H1 (cell line): ENCODE measurements around the gene TEK. TPM values are rescaled to one million over a fixed set of nuclear protein-coding genes. Genes with fewer than 3 reads are reported as not detected.

Source experiments
- CTCF ChIA-PET: fragments of 300-600 bp; sonication (Branson Sonifier 250); formaldehyde crosslinking; loops from one replicate; lab custom pipeline; 2021; ENCODE audit not compliant: partially characterized antibody; lab: Charles Lee
- POLR2A ChIA-PET: fragments of 300-600 bp; sonication (Branson Sonifier 250); formaldehyde crosslinking; loops from one replicate; lab custom pipeline; 2021; ENCODE audit warnings: inconsistent platforms; ENCODE audit not compliant: partially characterized antibody; lab: Charles Lee
- DNase-seq, 2 experiments: peaks; one replicate each; pipeline versions ENCODE4 v3.0.0 to v3.0.0-alpha.2; 2010 to 2022; ENCODE audit warnings: low spot score in 2 of 2, low read depth in 1 of 2, mixed read lengths in 1 of 2
- FAIRE-seq: peaks from 2 replicates; lab custom pipeline; 2011; peaks lifted over from hg19 to GRCh38; lab: Jason Lieb, UNC
- H2AFZ ChIP-seq: 2 replicates; pipeline ENCODE4 v1.8.1; 2012; ENCODE audit warnings: low read length, inconsistent platforms
- H2AK5ac ChIP-seq: 2 replicates; pipeline ENCODE4 v1.6.1; 2013; ENCODE audit warnings: low read depth, low read length
- H2BK120ac ChIP-seq: replicated peaks from 2 replicates; pipeline ENCODE3; 2013; ENCODE audit warnings: low read depth, low read length, inconsistent platforms
- H2BK12ac ChIP-seq: 2 replicates; pipeline ENCODE4 v1.6.1; 2013; ENCODE audit warnings: low read depth, low read length
- H2BK15ac ChIP-seq: 2 replicates; pipeline ENCODE4 v1.6.1; 2013; ENCODE audit warnings: low read length
- H2BK20ac ChIP-seq: 2 replicates; pipeline ENCODE4 v1.6.1; 2013; ENCODE audit warnings: low read length
- H2BK5ac ChIP-seq: 2 replicates; pipeline ENCODE4 v1.6.1; 2013; ENCODE audit warnings: low read depth, low read length
- H3K14ac ChIP-seq: 2 replicates; pipeline ENCODE4 v1.6.1; 2013; ENCODE audit warnings: inconsistent platforms; ENCODE audit not compliant: insufficient read length
- H3K18ac ChIP-seq: 2 replicates; pipeline ENCODE4 v1.6.1; 2013; ENCODE audit warnings: low read length; ENCODE audit errors: extremely low read depth
- H3K23ac ChIP-seq: 2 replicates; pipeline ENCODE4 v1.6.1; 2013; ENCODE audit warnings: inconsistent platforms; ENCODE audit not compliant: insufficient read length
- H3K23me2 ChIP-seq: 2 replicates; pipeline ENCODE4 v1.6.1; 2013; ENCODE audit warnings: low read depth, low read length
- H3K27ac ChIP-seq: 2 replicates; pipeline ENCODE4 v1.6.1; 2011; ENCODE audit warnings: low read depth, low read length, inconsistent platforms
- H3K27me3 ChIP-seq, 4 experiments: replicated peaks in 1 of 4; 1 replicate in 1 of 4; 2 replicates in 3 of 4; pipeline versions ENCODE4 v1.6.1 to v1.8.1; 2011 to 2013; ENCODE audit warnings: low read length in 3 of 4, mild to moderate bottlenecking in 3 of 4, inconsistent platforms in 2 of 4, mixed read lengths in 2 of 4, moderate library complexity in 1 of 4; ENCODE audit not compliant: control insufficient read depth in 3 of 4, insufficient read depth in 3 of 4; ENCODE audit errors: extremely low read depth in 1 of 4
- H3K36me3 ChIP-seq, 4 experiments: 2 replicates each; pipeline versions ENCODE4 v1.6.1 to v1.8.1; 2011 to 2013; ENCODE audit warnings: mild to moderate bottlenecking in 4 of 4, low read length in 3 of 4, moderate library complexity in 2 of 4, control low read depth in 1 of 4, inconsistent platforms in 1 of 4; ENCODE audit not compliant: insufficient read depth in 4 of 4, control insufficient read depth in 2 of 4
- H3K4ac ChIP-seq: replicated peaks from 2 replicates; pipeline ENCODE3; 2013; ENCODE audit warnings: low read length, low read depth, mixed read lengths, inconsistent platforms; ENCODE audit not compliant: insufficient read length
- H3K4me1 ChIP-seq, 4 experiments: replicated peaks in 1 of 4; 1 replicate in 1 of 4; 2 replicates in 3 of 4; pipeline versions ENCODE4 v1.6.1 to v1.8.1; 2011 to 2013; ENCODE audit warnings: low read length in 3 of 4, inconsistent platforms in 2 of 4, mixed read lengths in 1 of 4; ENCODE audit not compliant: insufficient read depth in 4 of 4, control insufficient read depth in 3 of 4
- H3K4me2 ChIP-seq, 2 experiments: 2 replicates each; pipeline versions ENCODE4 v1.6.1 to v1.8.1; 2011 to 2013; ENCODE audit warnings: low read depth in 2 of 2, low read length in 2 of 2, control low read depth in 1 of 2, inconsistent platforms in 1 of 2, mild to moderate bottlenecking in 1 of 2; ENCODE audit not compliant: insufficient read depth in 1 of 2
- H3K4me3 ChIP-seq, 4 experiments: fragments of 200-600, 300-600 bp in 1 of 4; sonication (generic), shearing (Covaris generic), sonication (Bioruptor Twin) in 1 of 4; 2 replicates each; pipeline versions ENCODE4 v1.5.1 to v1.8.1; 2011 to 2016; ENCODE audit warnings: low read length in 4 of 4, low read depth in 3 of 4, control low read depth in 2 of 4, inconsistent platforms in 2 of 4, mild to moderate bottlenecking in 2 of 4, mixed read lengths in 1 of 4, moderate library complexity in 1 of 4; ENCODE audit not compliant: insufficient read depth in 2 of 4; ENCODE audit errors: extremely low read depth in 1 of 4
- H3K56ac ChIP-seq: replicated peaks from 2 replicates; pipeline ENCODE3; 2013; ENCODE audit warnings: low read depth, mild to moderate bottlenecking, mixed read lengths, low read length, inconsistent platforms; ENCODE audit not compliant: insufficient read length
- H3K79me1 ChIP-seq: 2 replicates; pipeline ENCODE4 v1.6.1; 2013; ENCODE audit warnings: low read depth, low read length, control low read depth
- H3K79me2 ChIP-seq, 2 experiments: 2 replicates each; pipeline versions ENCODE4 v1.6.1 to v1.8.1; 2012 to 2013; ENCODE audit warnings: low read length in 2 of 2, mild to moderate bottlenecking in 2 of 2, inconsistent platforms in 1 of 2; ENCODE audit not compliant: insufficient read depth in 2 of 2, control insufficient read depth in 1 of 2
- H3K9ac ChIP-seq, 4 experiments: replicated peaks in 1 of 4; 1 replicate in 1 of 4; 2 replicates in 3 of 4; pipeline versions ENCODE4 v1.6.1 to v1.8.1; 2011 to 2013; ENCODE audit warnings: low read depth in 3 of 4, low read length in 3 of 4, control low read depth in 2 of 4, mild to moderate bottlenecking in 2 of 4, moderate library complexity in 2 of 4, inconsistent platforms in 1 of 4; ENCODE audit errors: extremely low read depth in 1 of 4
- H3K9me3 ChIP-seq, 2 experiments: 2 replicates each; pipeline versions ENCODE4 v1.6.1 to v1.8.1; 2012 to 2013; ENCODE audit warnings: mild to moderate bottlenecking in 2 of 2, moderate library complexity in 2 of 2, control low read depth in 1 of 2, inconsistent platforms in 1 of 2, low read depth in 1 of 2, low read length in 1 of 2, mixed read lengths in 1 of 2; ENCODE audit not compliant: insufficient read depth in 2 of 2
- H4K20me1 ChIP-seq, 2 experiments: replicated peaks in 1 of 2; 2 replicates each; pipeline versions ENCODE3 to v1.8.1; 2011 to 2013; ENCODE audit warnings: inconsistent platforms in 2 of 2, low read length in 2 of 2, mild to moderate bottlenecking in 1 of 2; ENCODE audit not compliant: insufficient read depth in 2 of 2, control insufficient read depth in 1 of 2
- H4K5ac ChIP-seq: 2 replicates; pipeline ENCODE4 v1.6.1; 2013; ENCODE audit warnings: low read length, low read depth, mixed read lengths, inconsistent platforms; ENCODE audit not compliant: insufficient read length
- H4K8ac ChIP-seq: 2 replicates; pipeline ENCODE4 v1.8.0; 2013; ENCODE audit warnings: mild to moderate bottlenecking, moderate library complexity, low read length, inconsistent platforms; ENCODE audit not compliant: insufficient read depth; ENCODE audit errors: extremely low read depth
- H4K91ac ChIP-seq: replicated peaks from 2 replicates; pipeline ENCODE3; 2013; ENCODE audit warnings: low read length, mixed read lengths, inconsistent platforms; ENCODE audit not compliant: insufficient read length
- CBX8 ChIP-seq: fragments of 300-800, 300-1000 bp; sonication (generic); IDR thresholded peaks from 2 replicates; pipeline ENCODE4 v1.7.1; 2016; ENCODE audit warnings: low read depth, low read length, borderline replicate concordance
- CEBPB ChIP-seq: IDR thresholded peaks from 2 replicates; pipeline ENCODE4 v1.6.1; 2012; ENCODE audit warnings: low read depth, low read length
- CHD2 ChIP-seq: IDR thresholded peaks from 2 replicates; pipeline ENCODE4 v1.6.1; 2012; ENCODE audit warnings: low read length, improper control_type of control experiment
- EGR1 ChIP-seq: IDR thresholded peaks from 2 replicates; pipeline ENCODE4 v1.6.1; 2011; ENCODE audit warnings: low read depth, low read length, borderline replicate concordance
- EP300 ChIP-seq, 2 experiments: IDR thresholded peaks; 1 replicate in 1 of 2; 2 replicates in 1 of 2; pipeline ENCODE4 v1.6.1; 2011 to 2012; ENCODE audit warnings: low read depth in 2 of 2, low read length in 2 of 2, mild to moderate bottlenecking in 2 of 2, borderline replicate concordance in 1 of 2, inconsistent platforms in 1 of 2, moderate library complexity in 1 of 2
- KDM1A ChIP-seq: fragments of 200-600, 300-600 bp; sonication (generic); IDR thresholded peaks from 2 replicates; pipeline ENCODE4 v1.7.1; 2016; ENCODE audit warnings: mild to moderate bottlenecking, low read length, borderline replicate concordance
- PHF8 ChIP-seq: fragments of 200-600 bp; sonication (generic); conservative IDR thresholded peaks from 2 replicates; pipeline ENCODE4 v1.7.1; 2012; ENCODE audit warnings: low read depth, mild to moderate bottlenecking, inconsistent platforms, low read length, moderate library complexity
- RFX5 ChIP-seq: IDR thresholded peaks from 2 replicates; pipeline ENCODE4 v1.6.1; 2011; ENCODE audit warnings: low read depth, low read length, improper control_type of control experiment, borderline replicate concordance
- SRF ChIP-seq: IDR thresholded peaks from 2 replicates; pipeline ENCODE4 v1.6.1; 2011; ENCODE audit warnings: mild to moderate bottlenecking, low read depth, low read length, moderate library complexity
- SUZ12 ChIP-seq: fragments of 200-600 bp; sonication (generic); IDR thresholded peaks from 2 replicates; pipeline ENCODE4 v1.6.1; 2012; ENCODE audit warnings: mild to moderate bottlenecking, inconsistent platforms, low read length, moderate library complexity, mixed read lengths
- TEAD4 ChIP-seq: IDR thresholded peaks from 2 replicates; pipeline ENCODE4 v1.6.1; 2012; ENCODE audit warnings: low read depth, low read length, inconsistent platforms, mixed read lengths
- YY1 ChIP-seq: IDR thresholded peaks from 2 replicates; pipeline ENCODE4 v1.6.1; 2011; ENCODE audit warnings: low read depth, mild to moderate bottlenecking, low read length
- WGBS, 2 experiments: shearing (Covaris generic) in 1 of 2; methylation state at CpG; one replicate each; pipeline versions ENCODE4 v1.1.6 to v1.1.7; 2013 to 2015; ENCODE audit warnings: low lambda C conversion rate in 2 of 2, mixed read lengths in 2 of 2, inconsistent platforms in 1 of 2, low coverage in 1 of 2, missing lambda C conversion rate in 1 of 2; ENCODE audit not compliant: insufficient replicate concordance in 2 of 2, insufficient coverage in 1 of 2, insufficient read length in 1 of 2; ENCODE audit errors: extremely low coverage in 1 of 2, missing lambda C conversion rate in 1 of 2; 5-methylcytosine and 5-hydroxymethylcytosine counted together
- polyA plus RNA-seq, 7 experiments: library from polyadenylated mRNA; depleted of rRNA in 3 of 7; stranded (reverse) in 5 of 7; unstranded in 2 of 7; fragments of >200 nt in 5 of 7; fragments of 200-250 nt in 2 of 7; gene quantifications; 1 replicate in 5 of 7; 2 replicates in 1 of 7; 4 replicates in 1 of 7; pipeline versions ENCODE4 v1.2.1 to v1.2.3, GENCODE V29; 2011 to 2013; ENCODE audit warnings: missing spikeins in 2 of 7, mixed read lengths in 2 of 7
- total RNA-seq: library from RNA; stranded (reverse); fragmentation: NEBNext Ultra II Directional; extraction: Animal tissue kit (Norgen Biotek cat#: 25700); gene quantifications from 2 replicates; pipeline ENCODE4 v1.2.1, GENCODE V29; 2021
- TF ChIP-seq, protein P1 (sequence below): IDR thresholded peaks from 2 replicates; pipeline ENCODE4 v1.6.1; 2012; ENCODE audit warnings: inconsistent platforms

The TEK gene
- total and polyA plus RNA-seq, 2 of the 8 experiments (the other 6 are each of a cell fraction or from before 2014, with no cell fraction given): 11.0 to 35.8 TPM

- CTCF ChIA-PET: no interaction called here
- Histone ChIP-seq H4K8ac (no peak overlapping the region), H2BK15ac (no peak overlapping the region), H4K91ac (no peak overlapping the region), H4K20me1 (no peaks in the 10 kb centered on the region), H2AFZ (no peak overlapping the region), H2BK5ac (no peak overlapping the region), H2BK20ac (no peak overlapping the region), H3K27me3 (no peaks in the 10 kb centered on the region), H3K4ac (no peak overlapping the region), H3K4me2 (no peak overlapping the region), H3K4me1 (no peaks in the 10 kb centered on the region), H3K18ac (no peak overlapping the region), H3K79me2 (no peaks in the 10 kb centered on the region), H3K23me2 (no peaks in the 10 kb centered on the region), H3K36me3 (no peaks in the 10 kb centered on the region), H3K23ac (no peak overlapping the region), H4K5ac (no peak overlapping the region), H3K9me3 (no peaks in the 10 kb centered on the region), H3K14ac (no peak overlapping the region), H3K79me1 (no peaks in the 10 kb centered on the region), H3K27ac (no peak overlapping the region), H3K9ac (no peak overlapping the region), H3K56ac (no peak overlapping the region), H2AK5ac (no peak overlapping the region), H3K4me3 (no peak overlapping the region), H2BK12ac (no peak overlapping the region), H2BK120ac (no peak overlapping the region)
- 91% methylated on average over 5 of the region's 5 CpGs; no CpG with 5 or more reads in 1 of the 2 experiments for WGBS, 2 experiments
- TF ChIP-seq EGR1 (no peak), SUZ12 (no peak), CHD2 (no peak), PHF8 (no peak), RFX5 (no peak), EP300 (IDR thresholded peaks at IDR 0.05; ENCODE audit: borderline replicate concordance in 1 of 2, low read depth in 2 of 2, low read length in 2 of 2) (no peak), CBX8 (no peak), CEBPB (no peak), SRF (no peak), YY1 (no peak), TEAD4 (no peak), KDM1A (no peak)
- TF ChIP-seq, protein P1, sequence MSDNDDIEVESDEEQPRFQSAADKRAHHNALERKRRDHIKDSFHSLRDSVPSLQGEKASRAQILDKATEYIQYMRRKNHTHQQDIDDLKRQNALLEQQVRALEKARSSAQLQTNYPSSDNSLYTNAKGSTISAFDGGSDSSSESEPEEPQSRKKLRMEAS: no peak
- POLR2A ChIA-PET: no interaction called here
- no peak for FAIRE-seq
- no peak for DNase-seq
These were observed 23.6 kb upstream of the TEK start for GRCh38 chr9:27085456-27085855.
